ENCODE measurements around the gene NOC3L. TPM values are rescaled to one million over a fixed set of nuclear protein-coding genes. Genes with fewer than 3 reads are reported as not detected.

Gene NOC3L
- total and polyA plus RNA-seq, 2 donors (not counting 3 experiments of a cell fraction or from before 2014, with no cell fraction given) = 4.3 to 20.5 TPM

DNA sequence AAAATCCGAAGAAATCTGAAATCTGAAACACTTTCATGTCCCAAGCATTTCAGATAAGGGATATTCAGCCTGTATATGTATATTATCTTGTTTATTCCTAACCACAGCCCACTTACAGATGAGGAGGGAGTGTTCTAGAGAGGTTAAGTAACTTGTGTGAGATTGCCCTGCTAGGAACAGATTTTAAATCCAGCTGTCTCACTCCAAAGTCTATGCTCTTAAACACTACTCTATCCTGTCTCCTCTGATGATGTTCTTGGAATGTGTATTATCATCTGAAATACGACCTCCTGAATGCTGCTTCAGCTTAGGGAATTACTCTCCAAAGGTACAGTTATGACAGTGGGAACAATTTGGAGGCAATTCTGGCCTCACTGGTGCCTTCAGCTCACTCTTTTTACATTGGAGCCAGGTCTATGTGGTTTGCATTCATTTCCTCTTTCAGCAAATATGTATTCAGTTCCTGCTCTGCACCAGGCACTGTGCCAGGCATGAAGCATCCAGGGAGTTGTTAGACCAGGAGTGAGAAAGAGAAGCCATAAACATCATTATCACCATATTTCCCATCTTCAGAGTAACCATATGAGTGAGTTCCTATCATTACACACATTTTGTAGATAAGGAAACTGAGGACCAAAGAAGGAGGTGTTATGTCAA is 70.2 kb downstream of the NOC3L start:
- intact Hi-C loops (cut with micrococcal nuclease) = loop anchor here (2.0 kb wide), 1 partner anchor 14 kb away; no protein-coding TSS in a partner anchor
- H3K4me2 ChIP-seq (ENCODE audit: insufficient read depth, low read length) = no peak overlapping the region
- no peaks in the 10 kb centered on the region for H3K27me3 ChIP-seq (ENCODE audit: control insufficient read depth in 2 of 2, insufficient read depth in 2 of 2, low read length in 2 of 2)
- no peak overlapping the region for H2AFZ ChIP-seq (ENCODE audit: low read depth, low read length)
- POLR2A ChIA-PET = no interaction called here
- no peak overlapping the region for H3K9ac ChIP-seq (replicated peaks; ENCODE audit: extremely low read depth, insufficient read depth, low read length)
- CTCF ChIA-PET = no interaction called here
- H3K27ac ChIP-seq (ENCODE audit: insufficient read depth, low read depth, low read length) = no peak overlapping the region
- dilution Hi-C loops (cut with MboI; ENCODE audit: extremely low pct_ligation_motif_present, low sequenced_read_pairs) = no loop called here
- no peaks in the 10 kb centered on the region for H3K4me1 ChIP-seq (ENCODE audit: control insufficient read depth, extremely low read depth, insufficient read depth, low read length)
- no peaks in the 10 kb centered on the region for H3K36me3 ChIP-seq (ENCODE audit: control insufficient read depth in 2 of 2, extremely low read depth in 1 of 2, insufficient read depth in 2 of 2, low read length in 2 of 2)
- H3K9me1 ChIP-seq (replicated peaks; ENCODE audit: control insufficient read depth, extremely low read depth, insufficient read depth, low read length) = no peaks in the 10 kb centered on the region
- no peaks in the 10 kb centered on the region for H3K9me3 ChIP-seq (replicated peaks; ENCODE audit: control insufficient read depth, insufficient read depth, low read length)
- H3K79me2 ChIP-seq (ENCODE audit: control insufficient read depth, insufficient read depth, low read length) = no peaks in the 10 kb centered on the region
- no peak for TF ChIP-seq GATA2 (IDR thresholded peaks at IDR 0.05; ENCODE audit: insufficient read depth, insufficient read length, low read depth, low read length)
- no peak for TF ChIP-seq JUN (IDR thresholded peaks at IDR 0.05; ENCODE audit: borderline replicate concordance, insufficient read depth, insufficient read length, low read depth)
- TF ChIP-seq POLR2AphosphoS5 (IDR thresholded peaks at IDR 0.05; ENCODE audit: insufficient read depth, low read depth, low read length) = no peak
- TF ChIP-seq EZH2 (IDR thresholded peaks at IDR 0.05; ENCODE audit: borderline replicate concordance, low read depth, low read length, severe bottlenecking) = no peak
- no peak for TF ChIP-seq POLR2A (IDR thresholded peaks at IDR 0.05; ENCODE audit: low read depth, low read length)
- TF ChIP-seq FOS (IDR thresholded peaks at IDR 0.05; ENCODE audit: borderline replicate concordance, insufficient read depth, low read length) = no peak
- TF ChIP-seq, protein P1, sequence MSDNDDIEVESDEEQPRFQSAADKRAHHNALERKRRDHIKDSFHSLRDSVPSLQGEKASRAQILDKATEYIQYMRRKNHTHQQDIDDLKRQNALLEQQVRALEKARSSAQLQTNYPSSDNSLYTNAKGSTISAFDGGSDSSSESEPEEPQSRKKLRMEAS (IDR thresholded peaks at IDR 0.05; ENCODE audit: insufficient read depth, insufficient read length) = no peak
- TF ChIP-seq, protein P2, sequence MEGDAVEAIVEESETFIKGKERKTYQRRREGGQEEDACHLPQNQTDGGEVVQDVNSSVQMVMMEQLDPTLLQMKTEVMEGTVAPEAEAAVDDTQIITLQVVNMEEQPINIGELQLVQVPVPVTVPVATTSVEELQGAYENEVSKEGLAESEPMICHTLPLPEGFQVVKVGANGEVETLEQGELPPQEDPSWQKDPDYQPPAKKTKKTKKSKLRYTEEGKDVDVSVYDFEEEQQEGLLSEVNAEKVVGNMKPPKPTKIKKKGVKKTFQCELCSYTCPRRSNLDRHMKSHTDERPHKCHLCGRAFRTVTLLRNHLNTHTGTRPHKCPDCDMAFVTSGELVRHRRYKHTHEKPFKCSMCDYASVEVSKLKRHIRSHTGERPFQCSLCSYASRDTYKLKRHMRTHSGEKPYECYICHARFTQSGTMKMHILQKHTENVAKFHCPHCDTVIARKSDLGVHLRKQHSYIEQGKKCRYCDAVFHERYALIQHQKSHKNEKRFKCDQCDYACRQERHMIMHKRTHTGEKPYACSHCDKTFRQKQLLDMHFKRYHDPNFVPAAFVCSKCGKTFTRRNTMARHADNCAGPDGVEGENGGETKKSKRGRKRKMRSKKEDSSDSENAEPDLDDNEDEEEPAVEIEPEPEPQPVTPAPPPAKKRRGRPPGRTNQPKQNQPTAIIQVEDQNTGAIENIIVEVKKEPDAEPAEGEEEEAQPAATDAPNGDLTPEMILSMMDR (IDR thresholded peaks at IDR 0.05; ENCODE audit: extremely low read depth in 1 of 2, insufficient read depth in 1 of 2, low read depth in 1 of 2, low read length in 2 of 2) = no peak
- DNase-seq (ENCODE audit: low read depth, low spot score) = peak; percentile 60
- no peak for FAIRE-seq
- H4K20me1 ChIP-seq (replicated peaks; ENCODE audit: control insufficient read depth, extremely low read depth, insufficient read depth, low read length) = no peaks in the 10 kb centered on the region
- no peak overlapping the region for H3K4me3 ChIP-seq (replicated peaks in 1 of 3; ENCODE audit: insufficient read depth in 1 of 3, low read depth in 1 of 3, low read length in 3 of 3)
- no TSS peak for BruUV-seq (replicated peaks)

Measured in endothelial cell of umbilical vein (primary cell).